SIG-M5 treated with dmso at 0.1 percent for 504 hours (cell line): Measurements from ENCODE around the gene PRRC2A.

ENCODE experiments used
- DNase-seq: peaks from one replicate; lab custom pipeline; 2025; ENCODE audit not compliant: unreplicated experiment; lab: John Stamatoyannopoulos, UW

Gene PRRC2A

GRCh38 chr6:31620586-31621319, at the start of gene PRRC2A:
Gene PRRC2A (plus strand): TSS chr6:31620715. CDS start chr6:31622790, 2,075 bp downstream.
- peak; percentile 71 for DNase-seq

GRCh38 chr6:31572041-31572911, 48.2 kb upstream of the PRRC2A start, which contains the start of gene LTA:
Gene LTA (plus strand): TSS chr6:31572289. CDS start chr6:31572743, 454 bp downstream.
- no peak for DNase-seq

- no peak for DNase-seq
Observed at GRCh38 chr6:31573239-31574105, 47.0 kb upstream of the PRRC2A start.

GRCh38 chr6:31574106-31575061, 46.1 kb upstream of the PRRC2A start:
- no peak for DNase-seq

- peak; percentile 93 for DNase-seq
Observed at GRCh38 chr6:31575335-31575901, 45.1 kb upstream of the PRRC2A start, which contains the start of gene TNF. Gene TNF (plus strand): TSS chr6:31575565. CDS start chr6:31575742, 177 bp downstream.

- DNase-seq, result no peak
Observed at GRCh38 chr6:31575952-31576685, 44.4 kb upstream of the PRRC2A start.

- peak; percentile 41 for DNase-seq
Observed at GRCh38 chr6:31576897-31577578, 43.5 kb upstream of the PRRC2A start.

- DNase-seq, result no peak
Observed at GRCh38 chr6:31577579-31577966, 42.9 kb upstream of the PRRC2A start.

- DNase-seq, result no peak
Observed at GRCh38 chr6:31578184-31579118, 42.1 kb upstream of the PRRC2A start.

- no peak for DNase-seq
Observed at GRCh38 chr6:31579119-31579505, 41.4 kb upstream of the PRRC2A start.

GRCh38 chr6:31579546-31580437, 40.7 kb upstream of the PRRC2A start:
- DNase-seq, result no peak

GRCh38 chr6:31580438-31580740, 40.1 kb upstream of the PRRC2A start:
- DNase-seq, result no peak

- peak; percentile 77 for DNase-seq
Observed at GRCh38 chr6:31580807-31581433, 39.6 kb upstream of the PRRC2A start.

- DNase-seq, result no peak
Observed at GRCh38 chr6:31581434-31582229, 38.9 kb upstream of the PRRC2A start.

- DNase-seq, result no peak
Observed at GRCh38 chr6:31582230-31582643, 38.3 kb upstream of the PRRC2A start, which contains the start of gene LTB. Gene LTB (minus strand): TSS chr6:31582424. CDS start chr6:31582417, 7 bp downstream.
